Stimulated activated CD4-positive, alpha-beta T cell treated with anti-CD3 and anti-CD28 coated beads, TNF-alpha, amount 100 ng/mL, for 4 hours (primary cell): ENCODE data around the gene MEI1.
"Not testable (repeated sequence)": the region's sequence is repeated elsewhere in the genome, so short reads cannot be mapped to it uniquely, and the experiment has no call there.

ENCODE experiments used
- DNase-seq, 3 experiments: peaks; one replicate each; pipeline ENCODE4 v3.0.0-alpha.2; 2020; ENCODE audit warnings: low read depth in 3 of 3

The MEI1 gene

GRCh38 chr22:41820447-41820846, 121.1 kb downstream of the MEI1 start:
- no peak for DNase-seq

GRCh38 chr22:41821471-41822316, 122.4 kb downstream of the MEI1 start:
- DNase-seq: no peak

- peak in 2 of 3 experiments; percentile 8 to 35 for DNase-seq
Observed at GRCh38 chr22:41822317-41823057, 123.2 kb downstream of the MEI1 start.

GRCh38 chr22:41823797-41824196, 124.5 kb downstream of the MEI1 start:
- no peak for DNase-seq

- DNase-seq: no peak
Observed at GRCh38 chr22:41825376-41825775, 126.1 kb downstream of the MEI1 start.

- no peak for DNase-seq
Observed at GRCh38 chr22:41826021-41826420, 126.7 kb downstream of the MEI1 start.

- DNase-seq: no peak
Observed at GRCh38 chr22:41826430-41827383, 127.4 kb downstream of the MEI1 start.

- no peak for DNase-seq
Observed at GRCh38 chr22:41827671-41828070, 128.4 kb downstream of the MEI1 start.

GRCh38 chr22:41828516-41828915, 129.2 kb downstream of the MEI1 start:
- DNase-seq: no peak

GRCh38 chr22:41830174-41830573, 130.9 kb downstream of the MEI1 start:
- no peak for DNase-seq

GRCh38 chr22:41831383-41831782, 132.1 kb downstream of the MEI1 start:
- no peak for DNase-seq

- no peak for DNase-seq
Observed at GRCh38 chr22:41831828-41832552, 132.7 kb downstream of the MEI1 start.

- peak; percentile 94 to 99 (median 98) for DNase-seq
Observed at GRCh38 chr22:41832553-41833368, 133.5 kb downstream of the MEI1 start, which contains the start of gene SREBF2. TSS of gene SREBF2 (plus strand) at chr22:41833105. CDS start at chr22:41833271, 166 bp downstream.

- peak; percentile 17 to 40 (median 29) for DNase-seq
Observed at GRCh38 chr22:41833369-41834004, 134.2 kb downstream of the MEI1 start.

- DNase-seq: no peak
Observed at GRCh38 chr22:41834005-41834944, 135.0 kb downstream of the MEI1 start.

GRCh38 chr22:41835462-41835861, 136.2 kb downstream of the MEI1 start:
- DNase-seq: not testable (repeated sequence)

GRCh38 chr22:41836551-41836950, 137.2 kb downstream of the MEI1 start:
- DNase-seq: no peak

GRCh38 chr22:41838842-41839618, 139.7 kb downstream of the MEI1 start:
- DNase-seq: no peak
